GM12878 (cell line): Measurements from ENCODE around the gene LMAN2. TPM values are rescaled to one million over a fixed set of nuclear protein-coding genes. Genes with fewer than 3 reads are reported as not detected.

Experiments
- BCL3 ChIP-seq: IDR thresholded peaks from 2 replicates; pipeline ENCODE4 v1.6.1; 2011; ENCODE audit warnings: borderline replicate concordance, low read depth, mild to moderate bottlenecking, moderate library complexity, low read length; ENCODE audit not compliant: insufficient read depth, poor library complexity, severe bottlenecking
- BMI1 ChIP-seq: fragments of 450-650 bp; IDR thresholded peaks from 2 replicates; pipeline ENCODE4 v1.6.1; 2016; ENCODE audit warnings: mild to moderate bottlenecking, moderate library complexity, borderline replicate concordance
- BRCA1 ChIP-seq: IDR thresholded peaks from 2 replicates; pipeline ENCODE4 v1.6.1; 2011; ENCODE audit warnings: low read depth, low read length, improper control_type of control experiment
- CHD2 ChIP-seq: IDR thresholded peaks from 2 replicates; pipeline ENCODE4 v1.6.1; 2011; ENCODE audit warnings: low read depth, low read length, improper control_type of control experiment, borderline replicate concordance
- EGR1 ChIP-seq, 2 experiments: IDR thresholded peaks; 1 replicate in 1 of 2; 2 replicates in 1 of 2; pipeline ENCODE4 v1.6.1; 2011 to 2012; ENCODE audit warnings: low read depth in 2 of 2, low read length in 2 of 2, borderline replicate concordance in 1 of 2, mild to moderate bottlenecking in 1 of 2, moderate library complexity in 1 of 2
- FOS ChIP-seq: IDR thresholded peaks from 3 replicates; pipeline ENCODE4 v1.6.1; 2011; ENCODE audit warnings: borderline replicate concordance; ENCODE audit not compliant: insufficient read length; ENCODE audit errors: extremely low read depth
- KLF5 ChIP-seq: fragments of 450-650 bp; IDR thresholded peaks from 2 replicates; pipeline ENCODE4 v1.6.1; 2014; ENCODE audit warnings: mild to moderate bottlenecking; ENCODE audit not compliant: partially characterized antibody
- RELB ChIP-seq: fragments of 450-650 bp; IDR thresholded peaks from 2 replicates; pipeline ENCODE4 v1.6.1; 2017; ENCODE audit warnings: low read depth, mild to moderate bottlenecking, moderate library complexity
- RFX5 ChIP-seq: IDR thresholded peaks from 2 replicates; pipeline ENCODE4 v1.6.1; 2011; ENCODE audit warnings: low read depth, low read length, improper control_type of control experiment
- SMARCA5 ChIP-seq: fragments of 450-650 bp; IDR thresholded peaks from 2 replicates; pipeline ENCODE4 v1.6.1; 2017; ENCODE audit warnings: mild to moderate bottlenecking
- SMC3 ChIP-seq: IDR thresholded peaks from 2 replicates; pipeline ENCODE4 v1.6.1; 2011; ENCODE audit warnings: low read length, improper control_type of control experiment, borderline replicate concordance
- SP1 ChIP-seq: IDR thresholded peaks from one replicate; pipeline ENCODE4 v1.6.1; 2011; ENCODE audit warnings: low read depth, low read length
- TCF7 ChIP-seq: IDR thresholded peaks from 2 replicates; pipeline ENCODE4 v1.6.1; 2014; ENCODE audit warnings: antibody characterized with exemption, borderline replicate concordance
- polyA plus RNA-seq, 11 experiments: library from polyadenylated mRNA; depleted of rRNA in 4 of 11; unstranded in 6 of 11; stranded (reverse) in 5 of 11; fragments of >200 nt; fragmentation: Nextera tagmentation in 4 of 11; fragmentation: Illumina TruSeq in 1 of 11; extraction: Ambion mirVana in 4 of 11; extraction: Trizol in 1 of 11; gene quantifications; 1 replicate in 1 of 11; 2 replicates in 10 of 11; pipeline versions ENCODE4 v1.2.1 to v1.2.3, GENCODE V29; 2011 to 2016; ENCODE audit warnings: inconsistent platforms in 2 of 11, missing spikeins in 2 of 11, low read depth in 1 of 11
- total RNA-seq, 4 experiments: library from RNA; depleted of rRNA in 3 of 4; stranded (reverse); fragments of >200 nt in 3 of 4; fragmentation: Illumina TruSeq in 1 of 4; extraction: Trizol in 1 of 4; gene quantifications; 2 replicates each; pipeline versions ENCODE4 v1.2.1 to v1.2.3, GENCODE V29; 2013 to 2021
- TF ChIP-seq, protein P1 (sequence below): fragments of 450-650 bp; formaldehyde crosslinking; IDR thresholded peaks from 2 replicates; pipeline ENCODE4 v1.4.0; 2020; ENCODE audit warnings: mild to moderate bottlenecking, moderate library complexity
- TF ChIP-seq, protein P2 (sequence below): fragments of 450-650 bp; IDR thresholded peaks from 2 replicates; pipeline ENCODE4 v1.6.1; 2017; ENCODE audit warnings: mild to moderate bottlenecking

LMAN2 gene
- total and polyA plus RNA-seq, 10 of the 15 experiments (the other 5 are each of a cell fraction or from before 2014, with no cell fraction given): 2.4 to 264 (median 147) TPM

GRCh38 chr5:177390363-177391300 is 39.2 kb upstream of the LMAN2 start (continued):
- TF ChIP-seq SMC3: peak; percentile 95
- no peak for TF ChIP-seq BRCA1
- TF ChIP-seq BCL3: no peak
- peak; percentile 72; the same call in 1 of the 2 replicates for TF ChIP-seq SMARCA5
- 0 out of 2 replicates have a peak, but pooled peaks have one; percentile 8 for TF ChIP-seq CHD2
- no peak; the same call in 1 of the 2 replicates for TF ChIP-seq TCF7
- TF ChIP-seq, protein P1, sequence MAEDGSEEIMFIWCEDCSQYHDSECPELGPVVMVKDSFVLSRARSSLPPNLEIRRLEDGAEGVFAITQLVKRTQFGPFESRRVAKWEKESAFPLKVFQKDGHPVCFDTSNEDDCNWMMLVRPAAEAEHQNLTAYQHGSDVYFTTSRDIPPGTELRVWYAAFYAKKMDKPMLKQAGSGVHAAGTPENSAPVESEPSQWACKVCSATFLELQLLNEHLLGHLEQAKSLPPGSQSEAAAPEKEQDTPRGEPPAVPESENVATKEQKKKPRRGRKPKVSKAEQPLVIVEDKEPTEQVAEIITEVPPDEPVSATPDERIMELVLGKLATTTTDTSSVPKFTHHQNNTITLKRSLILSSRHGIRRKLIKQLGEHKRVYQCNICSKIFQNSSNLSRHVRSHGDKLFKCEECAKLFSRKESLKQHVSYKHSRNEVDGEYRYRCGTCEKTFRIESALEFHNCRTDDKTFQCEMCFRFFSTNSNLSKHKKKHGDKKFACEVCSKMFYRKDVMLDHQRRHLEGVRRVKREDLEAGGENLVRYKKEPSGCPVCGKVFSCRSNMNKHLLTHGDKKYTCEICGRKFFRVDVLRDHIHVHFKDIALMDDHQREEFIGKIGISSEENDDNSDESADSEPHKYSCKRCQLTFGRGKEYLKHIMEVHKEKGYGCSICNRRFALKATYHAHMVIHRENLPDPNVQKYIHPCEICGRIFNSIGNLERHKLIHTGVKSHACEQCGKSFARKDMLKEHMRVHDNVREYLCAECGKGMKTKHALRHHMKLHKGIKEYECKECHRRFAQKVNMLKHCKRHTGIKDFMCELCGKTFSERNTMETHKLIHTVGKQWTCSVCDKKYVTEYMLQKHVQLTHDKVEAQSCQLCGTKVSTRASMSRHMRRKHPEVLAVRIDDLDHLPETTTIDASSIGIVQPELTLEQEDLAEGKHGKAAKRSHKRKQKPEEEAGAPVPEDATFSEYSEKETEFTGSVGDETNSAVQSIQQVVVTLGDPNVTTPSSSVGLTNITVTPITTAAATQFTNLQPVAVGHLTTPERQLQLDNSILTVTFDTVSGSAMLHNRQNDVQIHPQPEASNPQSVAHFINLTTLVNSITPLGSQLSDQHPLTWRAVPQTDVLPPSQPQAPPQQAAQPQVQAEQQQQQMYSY (CRISPR knock-in tag): no peak
- TF ChIP-seq RELB: no peak
- TF ChIP-seq, protein P2, sequence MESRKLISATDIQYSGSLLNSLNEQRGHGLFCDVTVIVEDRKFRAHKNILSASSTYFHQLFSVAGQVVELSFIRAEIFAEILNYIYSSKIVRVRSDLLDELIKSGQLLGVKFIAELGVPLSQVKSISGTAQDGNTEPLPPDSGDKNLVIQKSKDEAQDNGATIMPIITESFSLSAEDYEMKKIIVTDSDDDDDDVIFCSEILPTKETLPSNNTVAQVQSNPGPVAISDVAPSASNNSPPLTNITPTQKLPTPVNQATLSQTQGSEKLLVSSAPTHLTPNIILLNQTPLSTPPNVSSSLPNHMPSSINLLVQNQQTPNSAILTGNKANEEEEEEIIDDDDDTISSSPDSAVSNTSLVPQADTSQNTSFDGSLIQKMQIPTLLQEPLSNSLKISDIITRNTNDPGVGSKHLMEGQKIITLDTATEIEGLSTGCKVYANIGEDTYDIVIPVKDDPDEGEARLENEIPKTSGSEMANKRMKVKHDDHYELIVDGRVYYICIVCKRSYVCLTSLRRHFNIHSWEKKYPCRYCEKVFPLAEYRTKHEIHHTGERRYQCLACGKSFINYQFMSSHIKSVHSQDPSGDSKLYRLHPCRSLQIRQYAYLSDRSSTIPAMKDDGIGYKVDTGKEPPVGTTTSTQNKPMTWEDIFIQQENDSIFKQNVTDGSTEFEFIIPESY: peak; percentile 6; the same call in 1 of the 2 replicates
- no peak for TF ChIP-seq BMI1
- no peak for TF ChIP-seq KLF5
- no peak; the same call in 1 of the 2 replicates for TF ChIP-seq RFX5
- TF ChIP-seq SP1: no peak
- TF ChIP-seq EGR1 (IDR thresholded peaks at IDR 0.05; ENCODE audit: borderline replicate concordance in 1 of 2, low read depth in 2 of 2, low read length in 2 of 2): no peak
- TF ChIP-seq FOS: no peak
